ENCODE measurements around the gene CHIA.

The CHIA gene

DNA sequence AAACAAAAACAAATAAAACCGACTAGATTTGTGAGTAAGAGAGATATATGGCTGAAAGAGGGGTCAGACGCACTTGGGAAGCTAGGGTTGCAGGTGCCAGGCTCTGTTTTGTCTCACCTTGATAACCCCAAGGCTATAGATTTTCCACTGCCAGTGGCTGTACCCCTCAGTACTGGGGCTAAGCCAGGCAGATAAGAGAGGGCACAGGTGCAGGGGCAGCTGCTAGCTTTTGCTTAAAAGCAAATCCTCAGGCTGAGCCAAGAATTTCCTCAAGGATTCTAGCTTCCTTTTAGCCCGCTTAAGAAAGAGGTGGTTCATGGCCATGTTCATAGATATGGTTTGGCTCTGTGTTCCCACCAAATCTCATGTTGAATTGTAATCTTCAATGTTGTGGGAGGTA lies 79.0 kb downstream of the CHIA start:
- DNase-seq, result peak; percentile 55

Data from NCI-H2171 treated with DMSO at 0.1 percent for 48 hours (cell line).